ENCODE results near the gene GNPTAB. TPM values are rescaled to one million over a fixed set of nuclear protein-coding genes. Genes with fewer than 3 reads are reported as not detected.
A peak's percentile ranks its signal among the peaks of the same experiment; 100 is the strongest.

The GNPTAB gene
- total and polyA plus RNA-seq, 2 of the 4 experiments (the other 2 are of a cell fraction) = 16.0 to 24.2 TPM

DNA sequence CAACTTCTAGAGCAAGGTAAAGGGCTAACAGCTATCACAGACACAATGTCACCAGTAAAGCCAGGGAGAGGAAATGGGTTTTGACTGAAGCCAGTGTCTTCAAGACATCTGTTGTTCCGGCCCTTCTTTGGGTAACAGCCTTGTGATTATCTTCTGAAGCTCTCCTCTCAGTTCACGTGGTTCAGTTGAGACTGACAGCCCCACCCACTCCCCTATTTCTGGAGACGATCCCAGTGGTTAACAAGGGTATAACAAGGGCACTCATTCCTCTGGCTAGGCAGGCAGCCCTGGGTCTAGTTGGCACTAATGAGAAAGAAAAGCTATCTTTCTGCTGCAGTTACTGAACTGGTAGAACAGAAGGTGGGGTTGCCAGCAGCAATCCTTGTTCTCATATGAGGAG is 6.9 kb downstream of the GNPTAB start:
- no peaks in the 10 kb centered on the region for H3K9me1 ChIP-seq (ENCODE audit: insufficient read depth, low read length)

More for the DNA sequence above, 6.9 kb downstream of the GNPTAB start:
- no peak overlapping the region for H3K56ac ChIP-seq (ENCODE audit: extremely low read depth, insufficient read depth, low read length)
- H3K27ac ChIP-seq (ENCODE audit: insufficient read depth, low read length) = no peak overlapping the region
- H2AK5ac ChIP-seq (ENCODE audit: low read depth, low read length) = no peak overlapping the region
- intact Hi-C loops (cut with micrococcal nuclease) = no loop called here
- H3K23ac ChIP-seq (ENCODE audit: low read depth, low read length) = no peak overlapping the region
- H2BK20ac ChIP-seq (ENCODE audit: low read depth, low read length) = no peak overlapping the region
- H3K9ac ChIP-seq (ENCODE audit: low read depth, low read length) = no peak overlapping the region
- DNase-seq (no peak), ATAC-seq (ENCODE audit: low read depth) (peak; percentile 40; the same call in 1 of the 2 replicates)
- WGBS, 2 experiments (ENCODE audit: extremely low coverage in 2 of 2, insufficient read length in 1 of 2) = no CpG with 5 or more reads among the region's 3 CpGs
- TF ChIP-seq FOS (IDR thresholded peaks at IDR 0.05; ENCODE audit: low read depth, low read length) (no peak), RFX5 (IDR thresholded peaks at IDR 0.05; ENCODE audit: low read depth, low read length) (no peak), NFE2L2 (IDR thresholded peaks at IDR 0.05; ENCODE audit: low read depth, low read length) (no peak), CTCF (conservative IDR thresholded peaks at IDR 0.05; ENCODE audit: low read depth, low read length) (no peak), BHLHE40 (IDR thresholded peaks at IDR 0.05; ENCODE audit: low read depth, low read length) (no peak), CEBPB (IDR thresholded peaks at IDR 0.05; ENCODE audit: low read depth, low read length) (no peak), CHD1 (IDR thresholded peaks at IDR 0.05; ENCODE audit: low read depth, low read length) (no peak), POLR2A (IDR thresholded peaks at IDR 0.05; ENCODE audit: low read depth, low read length) (no peak), RCOR1 (IDR thresholded peaks at IDR 0.05; ENCODE audit: insufficient replicate concordance, low read length) (no peak), MAZ (IDR thresholded peaks at IDR 0.05; ENCODE audit: borderline replicate concordance, low read depth, low read length) (no peak), RAD21 (IDR thresholded peaks at IDR 0.05; ENCODE audit: low read length) (no peak)
- TF ChIP-seq, protein P1, sequence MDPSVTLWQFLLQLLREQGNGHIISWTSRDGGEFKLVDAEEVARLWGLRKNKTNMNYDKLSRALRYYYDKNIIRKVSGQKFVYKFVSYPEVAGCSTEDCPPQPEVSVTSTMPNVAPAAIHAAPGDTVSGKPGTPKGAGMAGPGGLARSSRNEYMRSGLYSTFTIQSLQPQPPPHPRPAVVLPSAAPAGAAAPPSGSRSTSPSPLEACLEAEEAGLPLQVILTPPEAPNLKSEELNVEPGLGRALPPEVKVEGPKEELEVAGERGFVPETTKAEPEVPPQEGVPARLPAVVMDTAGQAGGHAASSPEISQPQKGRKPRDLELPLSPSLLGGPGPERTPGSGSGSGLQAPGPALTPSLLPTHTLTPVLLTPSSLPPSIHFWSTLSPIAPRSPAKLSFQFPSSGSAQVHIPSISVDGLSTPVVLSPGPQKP (IDR thresholded peaks at IDR 0.05; ENCODE audit: borderline replicate concordance, low read depth, low read length) = no peak
- TF ChIP-seq, protein P2, sequence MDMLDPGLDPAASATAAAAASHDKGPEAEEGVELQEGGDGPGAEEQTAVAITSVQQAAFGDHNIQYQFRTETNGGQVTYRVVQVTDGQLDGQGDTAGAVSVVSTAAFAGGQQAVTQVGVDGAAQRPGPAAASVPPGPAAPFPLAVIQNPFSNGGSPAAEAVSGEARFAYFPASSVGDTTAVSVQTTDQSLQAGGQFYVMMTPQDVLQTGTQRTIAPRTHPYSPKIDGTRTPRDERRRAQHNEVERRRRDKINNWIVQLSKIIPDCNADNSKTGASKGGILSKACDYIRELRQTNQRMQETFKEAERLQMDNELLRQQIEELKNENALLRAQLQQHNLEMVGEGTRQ (IDR thresholded peaks at IDR 0.05; ENCODE audit: low read depth, low read length) = no peak
- H2BK5ac ChIP-seq (ENCODE audit: low read depth, low read length, poor library complexity, severe bottlenecking) = no peak overlapping the region
- no peak overlapping the region for H4K8ac ChIP-seq (ENCODE audit: low read depth in 2 of 2, low read length in 2 of 2)
- no peak overlapping the region for H4K5ac ChIP-seq (ENCODE audit: low read depth, low read length)
- no peaks in the 10 kb centered on the region for H3K36me3 ChIP-seq (ENCODE audit: control insufficient read depth, insufficient read depth, low read length)
- no peak overlapping the region for H3K4me3 ChIP-seq (ENCODE audit: insufficient read depth, low read depth, low read length)
- no peak overlapping the region for H3K4ac ChIP-seq (ENCODE audit: low read depth, low read length)
- H4K91ac ChIP-seq (ENCODE audit: insufficient read depth, low read depth, low read length) = no peak overlapping the region
- peak overlapping the region; percentile 44 for H2AK9ac ChIP-seq (replicated peaks; ENCODE audit: low read depth, low read length, poor library complexity)
- ChIA-PET POLR2A (ENCODE audit: unreplicated experiment) (no interaction called here), CTCF (interaction anchor here (0.6 to 1.0 kb wide), 5 partner anchors 16 to 389 kb away, joined by 3 to 4 read pairs (median 3); no protein-coding TSS in a partner anchor)
- H3K79me1 ChIP-seq (ENCODE audit: low read depth in 1 of 2, low read length in 2 of 2) = peaks cover 10 to 36% of the 10 kb centered on the region in 2 experiments
- H4K20me1 ChIP-seq (ENCODE audit: insufficient read depth, low read length) = peaks cover 5% of the 10 kb centered on the region
- H2AFZ ChIP-seq (replicated peaks; ENCODE audit: low read length, poor library complexity) = no peak overlapping the region
- BruUV-seq (replicated peaks) = no TSS peak
- no peak overlapping the region for H3K18ac ChIP-seq (ENCODE audit: low read depth, low read length)
- H3K9me3 ChIP-seq (ENCODE audit: control insufficient read depth, insufficient read depth, low read length) = no peaks in the 10 kb centered on the region
- no peak overlapping the region for H3K14ac ChIP-seq (replicated peaks; ENCODE audit: low read depth, low read length)
- no peaks in the 10 kb centered on the region; the same call in 1 of the 2 replicates for H3K4me1 ChIP-seq (ENCODE audit: control insufficient read depth, insufficient read depth, low read length)
- H3K27me3 ChIP-seq (ENCODE audit: control insufficient read depth, insufficient read depth, low read length) = no peaks in the 10 kb centered on the region
- no peak overlapping the region for H3K4me2 ChIP-seq (ENCODE audit: low read depth, low read length)
- H2BK120ac ChIP-seq (ENCODE audit: low read depth, low read length) = no peak overlapping the region
- in situ Hi-C loops (cut with MboI; ENCODE audit: low sequenced_read_pairs) = no loop called here
- no peak overlapping the region for H2BK15ac ChIP-seq (ENCODE audit: low read depth, low read length)
- dilution Hi-C loops (cut with HindIII; ENCODE audit: low sequenced_read_pairs, unreplicated experiment) = no loop called here
